NCI-H1436 treated with DMSO at 0.1 percent for 48 hours (cell line): ENCODE measurements around the gene NUB1.

Experiments used
- DNase-seq: peaks from one replicate; lab custom pipeline; 2025; lab: John Stamatoyannopoulos, UW

NUB1 gene

DNA sequence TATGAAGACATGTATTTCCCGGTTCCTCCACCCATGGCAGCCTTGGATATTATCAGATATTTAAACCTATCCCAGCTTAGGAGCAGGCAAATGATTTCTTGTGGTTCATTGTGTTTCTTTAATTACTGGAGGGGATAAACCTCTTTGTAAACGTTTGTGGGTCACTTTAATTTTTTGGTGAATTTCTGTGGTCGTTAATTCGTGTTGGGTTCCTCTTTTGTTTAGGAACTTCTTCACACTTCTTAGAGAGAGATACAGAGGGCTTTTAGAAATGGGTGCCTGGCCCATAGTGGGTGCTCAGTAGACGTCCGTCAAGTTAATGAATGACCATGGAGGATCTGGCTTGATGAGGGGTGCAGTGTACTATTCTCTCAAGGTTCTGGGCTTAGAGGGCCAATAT lies 27.2 kb upstream of the NUB1 start:
- no peak for DNase-seq

DNA sequence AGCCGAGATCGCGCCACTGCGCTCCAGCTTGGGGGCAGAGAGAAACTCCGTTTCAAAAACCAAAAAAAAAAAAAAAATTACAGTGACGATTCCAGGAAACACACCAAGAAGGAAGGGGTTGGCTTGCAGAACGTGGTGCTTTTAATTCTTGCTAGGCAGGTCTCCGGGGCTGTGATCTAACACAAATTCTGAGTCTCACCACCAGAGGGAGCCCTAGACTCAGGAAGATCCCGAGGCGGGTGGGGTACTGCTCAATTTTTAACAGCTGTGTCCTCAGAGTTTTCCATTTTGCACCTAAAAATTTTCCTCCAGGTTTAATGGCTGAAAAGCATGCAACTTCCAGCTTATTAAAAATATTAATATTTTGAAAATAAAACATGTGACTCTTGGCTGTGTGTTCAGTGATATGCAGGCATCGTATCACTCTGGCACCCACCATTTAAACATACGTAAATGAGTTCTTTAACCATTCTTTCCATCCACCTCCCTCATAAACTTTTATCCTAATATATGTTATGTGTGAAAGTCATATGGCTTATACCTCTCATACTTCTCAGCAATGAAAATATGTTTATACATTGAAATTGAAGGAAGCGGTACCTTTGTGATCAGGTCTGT lies 26.5 kb upstream of the NUB1 start:
- no peak for DNase-seq

DNA sequence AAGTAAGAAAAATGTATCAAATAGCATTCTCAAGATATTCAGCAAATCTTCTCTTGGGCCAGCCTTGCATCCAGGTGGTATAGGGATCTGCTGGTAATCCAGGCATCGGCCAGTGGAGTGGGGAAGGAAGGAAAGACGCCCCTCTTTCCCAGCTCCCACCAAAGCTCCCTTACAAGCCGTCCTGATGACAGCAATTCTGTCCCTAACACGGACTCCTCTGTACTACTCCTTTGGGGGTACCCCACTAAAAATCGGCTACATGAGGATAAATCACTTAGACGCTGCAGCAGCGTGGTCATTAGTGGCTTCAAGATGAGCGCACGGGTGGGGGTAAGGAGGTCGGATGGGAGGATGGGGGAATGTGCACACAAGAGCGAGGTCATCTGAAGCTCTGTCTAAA lies 24.7 kb upstream of the NUB1 start:
- no peak for DNase-seq

DNA sequence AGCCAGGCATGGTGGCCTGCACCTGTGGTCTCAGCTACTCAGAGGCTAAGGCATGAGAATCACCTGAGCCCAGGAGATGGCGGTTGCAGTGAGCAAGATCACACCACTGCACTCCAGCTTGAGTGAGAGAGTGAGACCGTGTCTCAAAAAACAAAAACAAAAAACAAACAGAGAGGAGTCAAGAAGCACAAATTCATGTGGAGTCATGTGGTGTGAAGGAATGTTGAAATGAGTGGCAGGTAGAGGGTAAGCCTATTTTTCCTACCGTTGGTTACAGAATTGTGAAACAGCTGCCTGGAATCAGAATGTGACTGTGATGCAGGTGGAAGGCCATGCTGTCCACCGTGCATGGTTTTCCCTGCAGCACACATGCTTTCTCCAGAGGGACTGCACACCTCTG lies 23.7 kb upstream of the NUB1 start:
- DNase-seq, result no peak

DNA sequence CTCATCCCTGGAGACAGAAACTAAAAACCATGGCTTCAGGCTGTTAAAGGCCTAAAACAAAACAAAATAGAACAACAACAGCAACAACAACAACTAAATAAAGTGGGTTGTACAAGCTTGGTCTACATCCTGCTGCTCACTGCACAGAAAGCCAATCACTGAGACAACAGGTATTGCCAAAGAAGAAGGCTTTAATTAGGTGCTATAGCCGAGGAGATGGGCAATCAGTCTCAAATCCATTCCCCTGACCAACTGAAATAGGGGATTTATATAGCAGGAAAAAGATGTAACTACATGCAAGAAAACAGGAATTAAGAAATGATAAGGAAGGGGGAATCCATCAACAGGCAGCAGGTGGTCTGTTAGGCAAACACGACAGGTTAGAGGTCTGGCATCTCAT lies 22.4 kb upstream of the NUB1 start:
- DNase-seq, result no peak

DNA sequence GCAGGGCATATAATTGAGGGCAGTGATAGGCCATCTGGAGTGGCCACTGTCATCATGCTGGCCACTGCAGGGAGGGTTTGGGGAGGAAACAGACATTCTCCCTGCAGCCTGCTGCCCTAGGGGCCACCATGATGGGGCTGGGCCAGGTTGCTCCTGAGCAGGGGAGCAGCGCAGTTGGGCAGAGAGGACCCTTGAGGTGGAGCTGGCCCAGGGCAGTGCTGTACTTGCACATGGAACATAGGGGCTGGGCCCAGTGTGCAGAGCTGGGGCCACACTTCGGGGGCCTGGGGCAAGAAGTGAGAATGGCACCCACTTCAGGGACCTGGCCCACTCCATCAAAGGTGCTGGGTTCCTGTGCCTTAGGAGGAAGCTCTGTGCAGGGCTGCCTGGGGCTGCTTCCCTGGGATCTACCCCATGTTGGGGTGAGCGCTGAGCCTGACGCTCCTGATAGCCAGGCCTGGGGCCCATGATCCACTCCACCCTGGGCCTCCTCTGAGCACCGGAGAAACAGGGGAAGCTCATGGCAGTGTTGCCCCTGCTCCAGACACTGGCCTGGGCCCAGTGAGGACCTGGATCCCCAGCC lies 21.3 kb upstream of the NUB1 start:
- DNase-seq, result no peak

DNA sequence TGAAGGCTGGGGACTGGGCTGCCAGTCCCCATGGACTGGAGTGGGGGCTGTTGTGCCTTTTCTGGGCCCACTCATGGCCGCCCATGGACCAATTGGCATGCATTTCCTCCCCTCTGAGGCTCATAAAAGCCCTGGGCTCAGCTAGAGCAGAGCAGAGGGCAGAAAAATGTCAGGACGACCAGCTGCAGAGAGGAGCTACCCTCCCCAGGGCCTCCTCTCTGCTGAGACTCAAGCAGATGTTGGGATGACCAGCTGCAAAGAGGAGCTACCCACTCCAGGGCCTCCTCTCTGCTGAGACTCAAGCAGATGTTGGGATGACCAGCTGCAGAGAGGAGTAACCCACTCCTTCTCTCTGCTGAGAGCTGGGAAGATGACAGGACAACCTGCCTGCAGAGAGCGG lies 20.3 kb upstream of the NUB1 start:
- DNase-seq, result no peak

DNA sequence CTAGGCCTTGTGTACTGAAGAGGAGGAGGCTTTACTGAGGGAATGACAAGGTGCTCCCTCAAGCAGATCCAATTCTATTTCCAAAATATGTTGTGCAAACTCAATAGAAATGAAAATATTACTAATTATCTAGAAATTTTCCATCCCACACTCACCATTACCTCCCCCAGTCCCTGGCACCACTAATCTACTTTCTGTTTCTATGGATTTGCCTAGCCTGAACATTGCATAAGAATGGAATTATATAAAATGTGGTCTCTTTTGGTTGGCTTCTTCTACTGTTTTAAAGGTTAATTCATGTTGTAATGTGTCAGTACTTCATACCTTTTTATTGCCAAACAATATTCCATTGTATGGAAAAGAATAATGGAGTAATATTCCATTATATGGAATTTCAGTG lies 18.7 kb upstream of the NUB1 start:
- DNase-seq, result no peak

DNA sequence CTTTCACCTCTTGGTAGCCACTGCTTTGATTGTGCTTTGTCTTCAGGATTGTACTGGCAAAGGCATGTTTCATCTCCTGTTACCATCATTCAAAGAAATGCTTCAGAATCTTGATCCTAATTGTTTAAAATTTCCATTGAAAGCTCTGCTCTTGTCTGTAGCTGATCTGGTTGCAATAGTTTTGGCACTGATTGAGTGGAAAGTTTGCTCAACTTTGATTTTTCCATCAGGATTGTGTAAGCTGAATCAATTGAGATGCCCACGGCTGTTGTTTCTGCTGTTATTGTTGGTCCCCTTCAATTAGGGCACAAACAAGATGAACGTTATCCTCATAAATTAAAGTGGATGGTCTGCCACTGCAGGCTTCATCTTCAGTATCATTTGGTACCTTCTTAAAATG lies 14.6 kb upstream of the NUB1 start:
- no peak for DNase-seq

DNA sequence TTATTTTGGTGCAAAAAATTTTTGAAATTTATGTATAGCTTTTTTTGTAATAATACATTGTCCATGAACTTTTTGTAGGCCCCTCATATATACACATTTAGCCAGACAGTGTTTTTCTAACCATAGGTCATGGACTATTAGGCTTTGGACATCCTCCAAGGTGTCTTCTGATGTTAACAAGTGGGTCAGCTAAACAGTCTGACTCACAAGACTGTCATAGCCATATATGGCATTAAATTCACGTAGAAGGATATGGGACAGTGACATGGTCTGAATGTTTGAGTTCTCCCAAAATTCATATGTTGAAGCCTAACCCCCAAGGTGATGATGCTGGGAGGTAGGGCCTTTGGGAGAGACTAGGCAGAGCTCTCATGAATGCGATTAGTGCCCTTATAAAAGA lies 14.0 kb upstream of the NUB1 start:
- no peak for DNase-seq

DNA sequence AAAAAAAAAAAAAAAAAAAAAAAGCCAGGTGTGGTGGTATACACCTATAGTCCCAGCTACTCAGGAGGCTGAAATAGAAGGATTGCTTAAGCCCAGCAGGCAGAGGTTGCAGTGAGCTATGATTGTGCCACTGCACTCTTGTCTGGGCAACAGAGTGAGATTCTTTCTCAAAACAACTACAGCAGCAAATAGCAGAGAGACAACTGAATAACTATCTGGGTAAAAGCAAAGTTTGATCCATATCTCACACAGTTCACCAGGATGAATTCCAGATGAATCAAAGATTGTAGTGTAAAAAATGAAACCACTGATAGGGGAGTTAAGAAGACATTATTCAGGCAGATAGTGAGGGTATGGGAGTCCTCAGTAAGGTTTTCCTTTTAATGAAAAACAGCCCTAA lies 11.4 kb upstream of the NUB1 start:
- DNase-seq, result no peak

DNA sequence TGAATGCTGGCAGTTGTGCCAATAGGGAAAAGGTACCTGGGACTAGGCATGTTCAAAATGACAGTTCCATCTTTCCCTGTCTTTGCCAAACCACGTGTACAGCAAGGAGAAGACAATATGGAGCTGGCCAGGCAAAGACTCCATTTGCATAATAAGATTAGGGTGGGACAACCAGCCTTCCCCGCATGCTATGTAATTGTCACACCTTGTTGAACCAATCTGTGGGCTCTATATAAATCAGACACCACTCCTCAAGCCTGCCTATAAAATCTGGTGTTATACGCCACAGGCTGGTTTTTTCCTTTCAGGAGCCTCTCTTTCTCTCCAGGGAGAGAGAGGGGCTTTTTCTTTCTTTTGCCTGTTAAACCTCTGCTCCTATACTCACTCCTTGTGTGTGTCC lies 11.0 kb upstream of the NUB1 start:
- DNase-seq, result no peak

DNA sequence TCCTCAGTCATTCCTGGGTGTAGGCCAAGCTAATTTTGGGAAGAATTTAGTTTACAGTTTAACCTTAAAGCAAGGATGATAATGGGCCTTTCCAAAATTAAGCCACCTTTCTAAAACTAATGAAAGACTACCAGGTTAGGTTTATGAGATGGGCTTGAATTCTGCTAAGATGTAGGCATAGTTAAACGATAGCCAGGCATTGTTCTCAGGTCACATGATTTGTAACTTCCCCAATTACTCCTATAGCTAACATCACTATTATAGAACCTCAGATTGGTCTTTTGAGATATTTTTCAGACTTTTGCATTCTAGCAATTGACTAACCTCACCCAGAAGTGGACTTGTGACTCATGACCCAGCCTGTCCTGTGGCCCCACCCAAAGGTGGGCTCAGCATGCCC lies 7.0 kb upstream of the NUB1 start:
- DNase-seq, result no peak

DNA sequence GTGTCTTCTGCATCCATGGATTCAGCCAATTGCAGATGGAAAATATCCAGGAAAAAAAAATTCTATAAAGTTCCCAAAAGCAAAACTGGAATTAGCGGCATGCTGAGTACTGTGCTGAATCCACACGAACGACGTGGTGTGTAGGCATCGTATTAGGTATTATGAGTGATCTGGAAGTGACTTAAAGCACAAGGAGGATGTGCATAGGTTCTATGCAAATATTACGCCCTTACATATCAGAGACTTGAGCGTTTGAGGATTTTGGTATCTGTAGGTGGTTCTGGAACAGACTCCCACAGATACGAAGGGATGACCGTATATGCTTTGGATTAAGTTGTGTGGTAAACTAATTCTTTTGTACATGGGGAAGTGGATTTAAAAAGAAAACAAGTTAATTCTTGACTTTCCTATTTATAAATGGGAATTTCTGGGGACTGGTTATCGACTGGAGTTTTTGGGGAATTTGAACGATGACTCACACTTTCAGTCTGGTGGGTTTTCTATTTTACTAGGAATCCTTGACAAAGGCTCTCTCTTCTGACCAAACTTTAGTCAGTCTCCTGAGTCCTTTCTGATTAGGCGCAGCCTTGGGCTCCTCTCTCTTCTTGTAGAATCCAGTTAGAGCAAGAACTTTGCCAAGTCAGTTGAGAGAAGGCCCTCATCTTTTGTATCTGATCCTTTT lies 5.4 kb upstream of the NUB1 start:
- DNase-seq, result no peak

DNA sequence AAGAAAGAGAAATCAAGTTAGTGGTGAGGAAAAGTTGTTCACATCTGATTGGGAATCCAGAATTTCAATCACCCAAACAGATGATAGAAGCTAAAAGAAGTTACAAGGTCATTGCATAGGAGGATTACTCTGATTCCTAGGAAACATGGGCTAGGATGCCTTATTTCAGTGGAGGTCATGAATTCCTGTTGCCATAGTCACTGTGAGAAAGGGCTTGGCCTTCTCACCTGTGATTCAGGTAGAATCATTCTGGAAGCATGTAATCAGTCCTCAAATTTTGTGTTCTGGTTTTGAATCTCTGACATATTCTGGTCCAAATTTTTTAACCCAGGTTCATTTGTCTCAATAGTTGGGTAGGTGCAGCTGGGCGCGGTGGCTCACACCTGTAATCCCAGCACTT lies 4.3 kb upstream of the NUB1 start:
- no peak for DNase-seq

DNA sequence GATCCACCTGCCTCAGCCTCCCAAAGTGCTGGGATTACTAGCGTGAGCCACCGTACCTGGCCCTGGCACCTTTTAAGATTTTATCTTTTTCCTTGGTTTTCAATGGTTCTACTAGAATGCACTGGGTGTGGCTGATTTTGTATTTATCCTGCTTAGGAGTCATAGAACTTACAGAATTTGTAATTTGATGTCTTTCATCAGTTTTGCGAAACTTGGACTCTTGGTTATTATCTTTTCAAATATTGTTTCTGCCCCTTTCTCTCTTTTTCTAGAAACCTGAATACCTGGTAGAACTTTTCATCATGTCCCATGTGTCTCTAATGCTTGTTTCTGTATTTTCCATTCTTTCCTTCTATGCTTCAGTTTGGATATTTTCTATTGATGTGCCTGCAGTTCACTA lies 2.8 kb upstream of the NUB1 start:
- no peak for DNase-seq

DNA sequence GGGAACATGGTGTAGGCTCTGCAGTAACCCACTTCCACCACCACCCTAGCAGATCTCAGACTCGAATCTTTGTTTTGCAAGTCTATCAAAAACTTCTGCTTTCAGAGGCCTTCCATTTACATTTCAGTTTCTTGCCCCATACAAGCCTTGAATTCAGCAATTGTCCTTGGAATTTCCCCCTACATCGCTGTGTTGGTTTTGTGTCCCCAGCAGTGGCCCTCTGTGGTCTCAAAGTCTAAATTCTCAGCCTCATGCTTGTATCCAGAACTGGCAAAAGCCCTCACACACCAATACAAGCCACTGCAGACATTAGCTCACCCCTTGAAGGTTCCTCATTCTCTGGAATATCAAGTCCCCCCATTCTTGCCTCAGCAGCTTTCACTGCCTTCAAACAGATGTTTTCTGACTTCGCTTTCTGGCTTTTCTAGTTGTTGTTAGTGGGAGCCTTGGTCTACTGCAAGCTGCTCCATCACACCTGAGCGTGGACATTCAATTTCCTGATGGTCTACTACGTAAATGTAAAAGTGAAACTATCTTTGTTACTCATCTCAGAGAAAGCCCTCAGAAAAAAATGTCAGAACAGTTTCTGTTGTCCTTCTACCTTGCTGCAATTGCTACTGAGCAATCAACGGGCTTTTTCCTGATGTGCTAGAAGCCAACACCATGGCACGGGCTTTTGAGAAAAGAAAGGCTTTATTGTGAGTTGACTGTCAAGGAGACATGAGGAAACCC lies 1.8 kb upstream of the NUB1 start:
- no peak for DNase-seq

DNA sequence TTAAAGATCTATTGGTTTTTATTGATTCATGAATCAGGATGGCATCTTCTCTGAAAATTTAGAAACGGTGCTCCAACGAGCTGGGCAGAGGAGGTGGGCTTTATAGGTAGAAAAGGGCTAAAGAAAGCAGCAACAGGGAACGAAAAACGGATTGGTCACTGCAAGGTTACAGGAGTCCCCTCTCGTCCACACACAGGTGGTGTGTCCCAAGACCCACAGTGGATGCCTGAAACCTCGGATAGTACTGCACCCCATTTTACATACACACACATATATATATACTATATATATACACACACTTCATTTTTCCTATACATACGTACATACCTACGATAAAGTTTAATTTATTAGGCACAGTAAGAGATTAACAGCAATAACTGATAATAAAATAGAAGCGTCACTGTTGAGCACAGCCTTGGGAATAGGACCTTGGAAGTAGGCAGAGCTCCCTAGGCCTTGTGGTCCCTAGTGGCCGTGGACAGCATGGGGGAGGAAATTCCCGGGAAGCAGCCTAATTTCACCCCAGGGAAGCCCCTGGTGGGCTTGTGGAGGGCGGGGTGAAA lies 737 bp upstream of the NUB1 start:
- DNase-seq, result no peak

DNA sequence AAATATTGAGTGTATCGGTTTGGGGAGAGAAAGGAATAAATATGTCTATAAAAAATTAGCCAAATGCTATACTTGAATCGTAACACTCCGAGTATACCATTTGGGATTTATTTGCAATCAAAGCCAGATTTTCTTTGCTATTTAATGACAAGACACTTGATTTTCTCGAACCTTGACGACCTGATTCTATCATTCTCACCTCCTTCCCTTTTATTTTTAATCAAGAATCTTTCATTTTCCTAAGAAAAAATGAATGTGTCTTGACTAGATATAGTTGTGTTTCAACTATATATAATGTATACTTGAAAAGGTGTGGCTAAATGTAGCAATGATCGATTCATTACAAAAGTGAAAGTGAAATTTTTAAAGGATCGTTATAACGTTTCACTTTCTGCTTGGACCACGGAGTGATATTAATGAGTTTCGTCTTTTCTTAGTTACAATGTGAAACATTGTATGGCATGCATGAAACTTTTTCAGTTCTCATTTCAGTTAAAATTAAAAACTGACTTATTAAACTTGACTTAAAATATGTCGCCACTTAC lies 562 bp downstream of the NUB1 start:
- DNase-seq, result no peak

DNA sequence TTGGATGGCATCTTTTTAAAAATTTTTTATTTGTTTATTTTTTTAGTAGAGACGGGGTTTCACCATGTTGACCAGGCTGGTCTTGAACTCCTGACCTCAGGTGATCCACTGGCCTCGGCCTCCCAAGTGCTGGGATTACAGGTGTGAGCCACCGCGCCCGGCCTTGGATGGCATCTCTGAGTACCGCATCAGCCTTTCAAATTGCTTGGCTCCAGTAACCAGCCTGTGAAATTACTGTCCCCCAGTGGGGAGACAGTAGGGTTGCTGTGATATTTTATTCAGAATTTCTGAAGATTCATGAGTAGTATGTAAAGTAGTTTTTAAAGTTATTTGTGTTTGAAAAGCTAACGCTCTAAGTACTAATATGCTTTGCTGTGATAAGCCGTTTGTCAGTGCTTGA lies 1.2 kb downstream of the NUB1 start:
- DNase-seq, result no peak

DNA sequence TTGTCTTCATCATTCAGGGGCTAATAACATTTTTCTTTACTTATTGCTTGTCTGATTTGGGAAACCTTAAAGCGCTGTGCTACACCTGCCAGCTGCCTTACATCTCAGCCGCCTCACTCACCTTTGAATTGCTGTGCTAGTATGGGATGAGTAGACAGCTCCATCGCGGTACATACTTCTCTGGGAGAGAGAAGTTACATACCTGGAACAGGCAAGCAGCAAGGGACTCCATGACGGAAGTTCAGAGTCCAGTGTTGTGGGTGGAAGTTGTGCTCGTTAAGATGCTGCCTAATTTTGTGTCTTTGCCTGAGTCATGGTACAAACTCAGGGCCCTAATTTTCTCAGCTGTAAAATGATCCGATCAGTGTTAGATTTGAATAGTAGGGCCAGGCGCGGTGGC lies 1.9 kb downstream of the NUB1 start:
- DNase-seq, result no peak

DNA sequence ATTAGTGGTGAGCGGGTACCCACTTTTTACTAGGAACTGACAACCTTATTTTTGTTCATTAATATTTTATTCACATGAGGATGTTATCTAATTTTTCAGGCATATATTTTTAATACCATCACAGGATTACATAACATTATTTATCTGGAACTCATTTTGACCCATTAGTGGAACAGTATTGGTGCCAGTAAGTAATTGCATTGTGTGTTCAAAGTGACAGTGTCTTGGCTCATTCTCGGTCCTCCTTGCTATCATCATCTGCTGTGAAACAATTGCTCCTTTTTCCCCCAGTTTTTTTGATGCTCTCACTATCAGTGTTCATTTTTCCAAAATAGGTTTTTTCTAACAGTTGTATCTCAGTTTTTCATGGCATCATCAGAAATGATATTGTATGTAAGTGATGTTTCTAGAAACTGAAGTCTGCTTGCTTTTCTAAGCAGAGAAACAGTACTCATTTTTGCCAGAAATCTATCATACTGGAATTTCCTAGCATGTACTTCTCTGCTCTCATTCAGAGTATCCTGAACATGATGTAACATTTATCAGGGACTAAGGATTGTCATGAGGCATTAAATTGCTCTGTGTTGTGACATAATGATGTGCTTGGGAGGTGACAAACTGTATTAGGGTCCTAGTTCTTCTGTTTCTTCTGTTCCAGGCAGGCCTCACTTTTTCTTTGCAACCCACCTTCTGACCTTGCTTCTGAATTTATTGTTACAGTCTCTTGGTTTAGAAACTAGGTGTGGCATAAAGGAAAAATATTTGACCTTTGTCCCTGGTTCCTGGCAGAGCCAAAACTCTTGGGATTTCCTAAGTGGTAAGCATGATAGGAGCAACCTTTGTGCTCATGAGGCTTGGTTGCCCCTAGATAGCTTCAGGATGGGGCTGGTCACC lies 4.2 kb downstream of the NUB1 start:
- DNase-seq, result no peak
